WERI-Rb-1 (cell line): ENCODE data around the gene CDCP1.

Experiments
- DNase-seq: peaks from one replicate; pipeline ENCODE4 v3.0.0-alpha.2; 2020
- H3K27ac ChIP-seq: fragments of 250-450 bp; sonication (Bioruptor Pico); 2 replicates; pipeline ENCODE4 v1.5.1; 2020; ENCODE audit warnings: mild to moderate bottlenecking, moderate library complexity
- H3K27me3 ChIP-seq: fragments of 250-450 bp; sonication (Bioruptor Pico); 2 replicates; pipeline ENCODE4 v1.5.1; 2021; ENCODE audit warnings: mild to moderate bottlenecking, low read depth, moderate library complexity; ENCODE audit not compliant: insufficient read depth, severe bottlenecking
- H3K36me3 ChIP-seq: fragments of 250-450 bp; sonication (Bioruptor Pico); 2 replicates; pipeline ENCODE4 v1.5.1; 2020; ENCODE audit warnings: mild to moderate bottlenecking, moderate library complexity
- H3K4me3 ChIP-seq: 2 replicates; pipeline ENCODE4 v1.5.1; 2011; ENCODE audit warnings: low read depth, mild to moderate bottlenecking, control low read depth, low read length
- H3K9me3 ChIP-seq: fragments of 250-450 bp; sonication (Bioruptor Pico); 2 replicates; pipeline ENCODE4 v1.5.1; 2021; ENCODE audit warnings: mild to moderate bottlenecking, moderate library complexity; ENCODE audit not compliant: severe bottlenecking
- TF ChIP-seq, protein P1 (sequence below): IDR thresholded peaks from 2 replicates; pipeline ENCODE4 v1.5.1; 2011; ENCODE audit warnings: low read depth, mild to moderate bottlenecking, control low read depth, inconsistent platforms, low read length

Gene CDCP1

DNA sequence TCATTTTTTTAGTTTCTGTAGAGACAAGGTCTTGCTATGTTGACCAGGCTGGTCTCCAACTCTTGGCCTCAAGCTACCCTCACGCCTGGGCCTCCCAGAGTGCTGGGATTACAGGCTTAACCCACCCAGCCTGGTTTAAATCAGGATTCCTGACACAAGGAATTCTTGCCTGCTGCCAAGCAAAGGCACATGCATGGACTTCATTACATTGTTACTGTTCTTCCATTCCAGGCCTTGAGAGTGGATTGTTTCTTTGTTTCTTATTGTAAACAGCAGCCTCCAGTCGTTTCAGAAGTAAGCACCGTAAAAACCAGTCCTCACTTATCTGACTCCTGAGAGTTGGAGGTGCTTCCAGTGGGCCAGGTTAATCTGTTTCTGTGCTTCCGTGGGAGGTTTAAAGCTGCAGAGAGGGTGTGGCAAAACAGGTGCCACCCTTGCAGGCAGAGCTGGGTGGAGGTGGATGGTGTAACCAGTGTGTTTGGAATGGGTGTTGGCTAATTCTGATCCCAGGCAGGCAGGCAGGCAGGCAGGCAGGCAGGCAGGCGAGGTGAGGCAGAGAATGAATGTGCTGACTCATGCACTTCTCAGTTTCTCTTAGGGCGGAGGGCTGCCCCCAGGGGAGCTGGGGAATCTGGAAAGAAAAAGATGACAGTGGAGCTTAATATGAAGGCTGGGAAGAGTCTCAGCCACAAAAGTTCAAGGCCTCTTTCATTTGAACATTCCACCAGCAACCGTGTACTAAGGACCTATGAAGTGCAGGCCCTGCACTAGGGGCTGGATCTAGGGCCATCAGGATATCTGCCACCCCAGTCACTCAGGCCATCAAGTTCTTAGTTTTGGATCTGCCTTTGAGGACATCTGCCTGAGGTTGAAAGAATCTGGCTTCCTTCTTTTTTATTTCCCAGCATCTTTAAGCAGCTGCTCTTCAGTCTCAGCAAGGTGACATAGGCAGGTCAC, 37.0 kb upstream of the CDCP1 start:
- no peaks in the 10 kb centered on the region for H3K36me3 ChIP-seq
- peak; percentile 71 for DNase-seq
- H3K9me3 ChIP-seq = no peaks in the 10 kb centered on the region
- no peaks in the 10 kb centered on the region for H3K27me3 ChIP-seq
- TF ChIP-seq, protein P1, sequence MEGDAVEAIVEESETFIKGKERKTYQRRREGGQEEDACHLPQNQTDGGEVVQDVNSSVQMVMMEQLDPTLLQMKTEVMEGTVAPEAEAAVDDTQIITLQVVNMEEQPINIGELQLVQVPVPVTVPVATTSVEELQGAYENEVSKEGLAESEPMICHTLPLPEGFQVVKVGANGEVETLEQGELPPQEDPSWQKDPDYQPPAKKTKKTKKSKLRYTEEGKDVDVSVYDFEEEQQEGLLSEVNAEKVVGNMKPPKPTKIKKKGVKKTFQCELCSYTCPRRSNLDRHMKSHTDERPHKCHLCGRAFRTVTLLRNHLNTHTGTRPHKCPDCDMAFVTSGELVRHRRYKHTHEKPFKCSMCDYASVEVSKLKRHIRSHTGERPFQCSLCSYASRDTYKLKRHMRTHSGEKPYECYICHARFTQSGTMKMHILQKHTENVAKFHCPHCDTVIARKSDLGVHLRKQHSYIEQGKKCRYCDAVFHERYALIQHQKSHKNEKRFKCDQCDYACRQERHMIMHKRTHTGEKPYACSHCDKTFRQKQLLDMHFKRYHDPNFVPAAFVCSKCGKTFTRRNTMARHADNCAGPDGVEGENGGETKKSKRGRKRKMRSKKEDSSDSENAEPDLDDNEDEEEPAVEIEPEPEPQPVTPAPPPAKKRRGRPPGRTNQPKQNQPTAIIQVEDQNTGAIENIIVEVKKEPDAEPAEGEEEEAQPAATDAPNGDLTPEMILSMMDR = no peak
- H3K4me3 ChIP-seq = no peak overlapping the region
- H3K27ac ChIP-seq = peak overlapping the region; percentile 17

DNA sequence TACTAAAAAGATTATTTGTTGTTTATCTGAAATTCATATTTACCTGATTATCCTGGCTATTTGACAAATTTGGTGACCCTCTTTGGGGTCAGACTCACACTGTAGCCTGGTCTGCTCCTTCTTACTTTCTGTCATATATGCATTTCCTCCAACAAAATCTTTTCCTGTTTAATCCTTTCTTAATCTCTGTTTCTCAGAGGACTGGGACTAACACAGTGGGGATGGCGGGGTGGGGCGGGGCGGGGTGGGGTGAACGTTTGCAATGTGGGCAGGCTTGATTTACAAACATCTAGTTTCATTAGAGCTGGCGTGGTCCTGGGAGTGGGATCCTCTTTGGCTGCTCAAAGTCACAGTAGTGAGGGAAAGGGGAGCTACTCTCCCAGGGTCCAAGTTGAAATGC, 35.3 kb upstream of the CDCP1 start:
- Histone ChIP-seq H3K36me3 (no peaks in the 10 kb centered on the region), H3K27me3 (no peaks in the 10 kb centered on the region), H3K27ac (peak overlapping the region; percentile 44), H3K4me3 (no peak overlapping the region), H3K9me3 (no peaks in the 10 kb centered on the region)
- TF ChIP-seq, protein P1 = no peak
- no peak for DNase-seq

DNA sequence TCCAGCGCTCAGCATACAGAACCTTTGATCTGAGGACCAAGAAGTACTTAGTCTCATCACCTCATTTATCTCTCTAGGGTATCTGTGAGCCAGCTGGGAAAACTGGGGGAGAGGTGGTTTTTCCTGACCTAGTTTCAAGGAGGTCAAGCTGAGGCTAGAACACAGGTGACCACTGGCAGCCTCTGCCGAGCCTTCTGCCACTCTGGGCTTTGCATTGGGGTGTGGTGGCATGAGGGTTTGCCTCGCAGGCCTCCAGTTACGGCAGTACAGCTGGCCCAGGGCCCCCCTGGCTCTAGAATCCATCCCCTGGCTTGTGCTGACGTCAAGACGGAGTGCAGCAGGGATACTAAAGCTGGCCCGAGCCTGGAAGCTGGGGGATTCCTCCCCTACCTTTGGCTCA, 34.7 kb upstream of the CDCP1 start:
- no peaks in the 10 kb centered on the region for H3K27me3 ChIP-seq
- DNase-seq = peak; percentile 39
- TF ChIP-seq, protein P1 = no peak
- H3K9me3 ChIP-seq = no peaks in the 10 kb centered on the region
- peak overlapping the region; percentile 44 for H3K27ac ChIP-seq
- no peaks in the 10 kb centered on the region for H3K36me3 ChIP-seq
- H3K4me3 ChIP-seq = no peak overlapping the region

DNA sequence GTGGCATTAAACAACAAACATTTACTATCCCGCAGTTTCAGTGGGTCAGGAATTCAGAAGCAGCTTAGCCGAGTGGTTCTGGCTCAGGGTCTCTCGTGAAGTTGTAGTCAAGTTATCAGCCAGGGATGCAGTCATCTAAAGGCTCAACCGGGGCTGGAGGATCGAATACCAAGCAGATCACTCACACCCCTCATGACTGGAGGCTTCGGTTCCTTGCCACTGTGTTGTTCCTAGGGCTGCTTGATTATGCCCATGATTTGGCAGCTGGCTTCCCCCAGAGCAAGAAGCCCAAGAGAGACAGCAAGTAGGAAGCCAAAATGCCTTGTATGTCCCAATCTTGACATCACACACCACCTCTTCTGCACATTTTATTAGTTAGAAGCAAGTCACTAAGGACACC, 33.9 kb upstream of the CDCP1 start:
- no peaks in the 10 kb centered on the region for H3K27me3 ChIP-seq
- DNase-seq = no peak

DNA sequence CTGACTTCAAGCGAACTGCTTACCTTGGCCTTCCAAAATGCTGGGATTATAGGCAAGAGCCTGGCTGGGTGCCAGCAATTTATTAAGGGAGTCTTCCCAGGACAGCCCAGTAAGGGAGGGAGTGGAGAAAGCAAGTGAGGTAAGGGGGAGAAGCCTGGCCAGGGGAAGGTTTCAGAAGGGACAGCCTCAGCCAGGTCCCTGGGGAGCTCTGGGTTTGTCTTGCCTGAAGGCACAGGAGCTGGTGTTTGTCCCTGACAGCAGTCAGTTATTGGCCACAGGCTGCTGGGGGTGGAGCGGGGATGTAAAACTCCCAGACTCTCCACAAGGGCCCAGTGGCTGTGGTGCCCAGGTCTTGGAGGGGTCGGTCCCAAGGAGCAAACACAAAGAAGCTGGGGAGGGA, 33.0 kb upstream of the CDCP1 start:
- peak; percentile 27 for DNase-seq
- H3K9me3 ChIP-seq = no peaks in the 10 kb centered on the region
- TF ChIP-seq, protein P1 = no peak
- no peaks in the 10 kb centered on the region for H3K36me3 ChIP-seq
- H3K27ac ChIP-seq = no peak overlapping the region
- H3K27me3 ChIP-seq = no peaks in the 10 kb centered on the region
- no peak overlapping the region for H3K4me3 ChIP-seq

More for the DNA sequence above, 33.9 kb upstream of the CDCP1 start:
- H3K36me3 ChIP-seq = no peaks in the 10 kb centered on the region
- TF ChIP-seq, protein P1 = no peak
- H3K9me3 ChIP-seq = no peaks in the 10 kb centered on the region
- H3K4me3 ChIP-seq = no peak overlapping the region
- no peak overlapping the region for H3K27ac ChIP-seq
